GM10266 (cell line): ENCODE measurements around the gene ZNF341.

ENCODE experiments used
- DNase-seq: peaks from one replicate; pipeline ENCODE4 v3.0.0; 2012; ENCODE audit errors: extremely low spot score
- TF ChIP-seq, protein P1 (sequence below): IDR thresholded peaks from 2 replicates; pipeline ENCODE4 v1.5.1; 2012; ENCODE audit warnings: mild to moderate bottlenecking, low read depth; ENCODE audit not compliant: control insufficient read depth, insufficient read depth; ENCODE audit errors: missing control alignments

Gene ZNF341

DNA sequence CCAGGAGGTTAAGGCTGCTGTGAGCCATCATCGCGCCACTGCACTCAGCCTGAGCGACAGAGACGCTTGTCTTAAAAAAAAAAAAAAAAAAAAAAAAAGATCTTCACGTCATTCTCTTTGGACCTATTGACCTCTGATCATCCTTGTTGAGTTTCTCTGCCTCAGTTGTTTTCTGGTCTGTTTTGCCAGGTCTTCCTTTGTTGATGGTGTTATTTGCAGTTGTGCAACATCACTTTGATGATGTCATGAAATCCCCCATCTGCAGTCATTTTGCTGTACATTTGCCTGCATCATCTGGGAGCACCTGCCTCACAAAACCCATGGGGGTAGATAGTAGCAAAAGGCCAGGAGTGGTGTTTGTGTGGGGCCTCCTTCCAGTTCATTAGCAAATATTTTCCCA lies 40.1 kb downstream of the ZNF341 start:
- DNase-seq, result peak; percentile 21
- TF ChIP-seq, protein P1, sequence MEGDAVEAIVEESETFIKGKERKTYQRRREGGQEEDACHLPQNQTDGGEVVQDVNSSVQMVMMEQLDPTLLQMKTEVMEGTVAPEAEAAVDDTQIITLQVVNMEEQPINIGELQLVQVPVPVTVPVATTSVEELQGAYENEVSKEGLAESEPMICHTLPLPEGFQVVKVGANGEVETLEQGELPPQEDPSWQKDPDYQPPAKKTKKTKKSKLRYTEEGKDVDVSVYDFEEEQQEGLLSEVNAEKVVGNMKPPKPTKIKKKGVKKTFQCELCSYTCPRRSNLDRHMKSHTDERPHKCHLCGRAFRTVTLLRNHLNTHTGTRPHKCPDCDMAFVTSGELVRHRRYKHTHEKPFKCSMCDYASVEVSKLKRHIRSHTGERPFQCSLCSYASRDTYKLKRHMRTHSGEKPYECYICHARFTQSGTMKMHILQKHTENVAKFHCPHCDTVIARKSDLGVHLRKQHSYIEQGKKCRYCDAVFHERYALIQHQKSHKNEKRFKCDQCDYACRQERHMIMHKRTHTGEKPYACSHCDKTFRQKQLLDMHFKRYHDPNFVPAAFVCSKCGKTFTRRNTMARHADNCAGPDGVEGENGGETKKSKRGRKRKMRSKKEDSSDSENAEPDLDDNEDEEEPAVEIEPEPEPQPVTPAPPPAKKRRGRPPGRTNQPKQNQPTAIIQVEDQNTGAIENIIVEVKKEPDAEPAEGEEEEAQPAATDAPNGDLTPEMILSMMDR, result no peak

DNA sequence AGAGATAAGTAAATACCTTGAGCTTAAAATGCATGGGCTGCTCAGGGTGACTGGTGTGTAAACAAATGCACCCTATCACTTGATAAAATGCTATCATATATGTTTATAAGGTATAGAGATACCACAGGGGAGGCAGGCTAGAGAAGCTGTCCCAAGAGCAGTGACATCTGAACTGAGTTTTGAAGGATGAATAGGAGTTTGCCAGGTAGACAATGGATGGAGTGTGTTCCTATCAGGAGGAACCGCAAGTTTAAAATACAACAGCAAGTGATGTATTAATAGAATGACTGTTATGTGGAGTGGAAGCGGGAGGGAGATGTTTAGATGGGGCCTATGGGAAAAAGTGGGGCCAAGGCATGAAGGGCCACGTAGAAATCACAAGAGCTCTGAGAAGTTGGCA lies 40.6 kb downstream of the ZNF341 start:
- DNase-seq, result no peak
- TF ChIP-seq, protein P1, result no peak

GRCh38 chr20:33773412-33774089 lies 41.8 kb downstream of the ZNF341 start:
- peak; percentile 81 for DNase-seq
- TF ChIP-seq, protein P1, result no peak

DNA sequence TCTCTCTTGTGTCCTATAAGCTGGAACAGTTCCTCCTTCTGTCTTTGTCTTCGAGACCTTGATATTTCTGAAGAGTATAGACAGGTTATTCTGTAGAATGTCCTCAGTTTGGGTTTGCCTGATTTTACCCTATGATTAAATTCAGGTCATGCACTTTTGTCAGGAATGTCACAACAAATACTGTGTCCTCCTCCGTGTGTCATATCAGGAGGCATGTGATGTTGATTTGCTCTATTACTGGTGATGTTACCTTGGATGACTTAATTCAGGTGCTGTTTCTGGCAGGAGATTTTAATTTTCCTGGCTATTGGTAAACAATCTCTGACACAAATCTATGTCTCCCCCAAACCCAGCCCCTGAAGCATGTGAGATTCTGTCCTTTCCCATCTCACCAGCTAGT lies 46.0 kb downstream of the ZNF341 start:
- TF ChIP-seq, protein P1, result no peak

DNA sequence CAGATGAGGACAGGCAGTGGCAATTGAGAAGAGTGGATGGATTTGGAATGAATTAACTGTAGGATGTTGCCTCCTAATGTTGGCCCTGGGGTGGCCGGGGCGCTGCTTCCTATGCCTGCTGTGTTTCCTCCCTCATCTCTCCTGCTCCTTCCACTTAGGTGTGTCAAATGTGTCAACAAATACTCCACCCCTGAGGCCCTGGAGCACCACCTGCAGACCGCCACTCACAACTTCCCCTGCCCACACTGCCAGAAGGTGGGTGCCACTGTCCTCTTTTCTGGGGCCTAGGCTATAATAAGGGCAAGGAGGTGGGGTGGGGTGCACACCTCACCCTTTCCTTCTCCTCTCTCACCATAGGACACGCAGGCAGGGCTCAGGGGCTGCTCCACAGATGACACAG lies 49.3 kb downstream of the ZNF341 start:
- TF ChIP-seq, protein P1, result no peak
- no peak for DNase-seq

More for the DNA sequence above, 46.0 kb downstream of the ZNF341 start:
- DNase-seq, result no peak

- no peak for DNase-seq
- TF ChIP-seq, protein P1, result no peak
Observed at GRCh38 chr20:33781945-33782344, 50.1 kb downstream of the ZNF341 start.

GRCh38 chr20:33783256-33783655 lies 51.5 kb downstream of the ZNF341 start:
- DNase-seq, result no peak
- TF ChIP-seq, protein P1, result no peak
